HG03097 (cell line): ENCODE data around the gene SCUBE1.

Experiments
- ATAC-seq: cut with Tn5 transposase; IDR thresholded peaks from one replicate; pipeline ENCODE4 v1.9.1; 2021; ENCODE audit not compliant: unreplicated experiment, low FRiP score

SCUBE1 gene

DNA sequence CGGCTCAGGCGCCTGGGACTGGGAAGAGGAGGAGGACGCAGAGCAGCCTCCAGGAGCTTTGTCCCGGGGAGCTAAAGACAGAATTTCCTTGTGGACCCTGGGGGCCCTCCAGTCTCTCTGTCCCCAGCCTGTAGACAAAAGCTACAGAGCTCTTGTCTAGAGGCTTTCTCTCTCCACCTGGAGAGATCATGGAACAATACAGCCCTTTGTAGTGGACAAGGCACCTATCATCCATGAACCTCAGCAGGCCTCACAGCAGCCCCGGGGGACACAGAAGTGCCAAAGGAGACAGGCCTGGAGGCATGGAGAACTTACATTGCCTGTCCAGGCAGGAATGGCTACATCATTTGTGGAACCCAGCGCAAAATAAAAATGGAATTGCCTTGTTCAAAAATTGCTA lies 100.5 kb downstream of the SCUBE1 start:
- no peak for ATAC-seq

DNA sequence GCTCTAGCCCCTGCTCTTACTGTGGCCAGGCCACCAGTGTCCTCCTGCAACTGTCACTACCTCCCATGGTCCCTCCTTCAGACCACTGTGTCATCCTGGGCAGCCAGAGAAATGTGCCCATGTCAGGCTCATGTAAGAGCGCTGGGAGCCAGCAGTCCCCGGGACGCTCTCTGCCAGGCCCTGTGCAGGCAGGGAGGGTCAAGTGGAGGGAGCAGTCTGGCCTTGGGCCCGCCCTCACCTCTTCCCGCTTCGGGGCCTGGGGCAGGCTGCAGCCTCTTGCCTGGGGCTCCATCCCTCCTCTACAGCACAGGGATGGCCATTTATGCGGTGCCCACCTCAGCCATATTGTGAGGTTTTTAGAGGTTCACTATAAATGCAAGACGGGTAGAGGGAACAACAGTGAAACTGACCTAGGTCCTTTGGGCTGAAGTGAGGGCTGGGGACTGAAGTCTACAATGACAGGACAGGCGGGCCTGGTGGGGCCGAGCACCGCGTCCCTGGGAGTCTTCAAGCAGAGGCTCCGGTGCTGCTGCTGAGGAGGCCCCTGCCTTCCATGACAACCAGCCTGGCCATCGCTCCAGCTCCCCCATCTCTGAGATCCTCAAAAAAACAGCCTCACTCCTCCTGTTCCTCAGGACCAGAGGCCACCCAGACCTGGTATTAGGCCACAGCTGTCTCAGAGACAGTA lies 101.3 kb downstream of the SCUBE1 start:
- ATAC-seq = no peak

DNA sequence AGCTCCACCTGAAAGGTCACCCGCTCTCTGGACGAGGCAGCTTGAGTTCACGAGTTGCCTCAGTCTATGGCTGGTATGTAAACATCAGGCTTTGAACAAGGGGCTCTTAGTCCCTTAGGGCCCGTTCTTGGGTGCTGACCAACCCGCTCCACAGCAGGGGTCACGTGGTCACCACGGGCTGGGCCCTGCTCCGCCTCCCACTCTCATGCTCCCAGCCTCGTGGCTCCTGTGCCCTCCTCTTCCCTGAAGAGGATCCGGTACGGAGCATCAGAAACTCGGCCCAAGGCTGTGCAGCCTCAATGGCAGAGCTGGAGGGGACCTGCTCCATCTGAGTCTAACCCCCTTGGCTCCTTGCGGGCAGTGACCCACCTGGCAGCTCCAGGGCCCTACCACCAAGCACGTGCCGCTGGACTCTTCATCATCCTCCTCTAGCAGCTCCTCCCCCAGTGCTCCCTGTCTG lies 102.0 kb downstream of the SCUBE1 start:
- no peak for ATAC-seq

DNA sequence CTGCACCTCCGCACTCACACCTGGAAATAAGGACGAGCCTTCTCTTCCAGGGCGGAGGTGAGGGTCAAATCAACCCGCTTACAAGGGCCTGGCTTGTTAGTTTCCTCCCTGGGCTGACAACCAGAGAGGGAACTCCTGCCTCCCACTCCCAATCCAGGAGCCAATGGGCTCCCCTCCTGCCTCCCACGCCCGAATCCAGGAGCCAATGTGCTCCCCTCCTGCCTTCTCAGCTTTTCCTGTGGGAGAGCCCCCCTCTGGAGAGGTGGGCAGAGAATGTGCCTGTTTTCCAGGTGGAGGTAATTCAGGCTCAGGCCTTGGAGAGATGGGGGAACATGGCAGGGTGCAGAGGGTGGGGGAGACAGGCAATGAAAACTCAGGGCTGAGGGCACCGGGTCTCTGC lies 102.6 kb downstream of the SCUBE1 start:
- ATAC-seq = no peak

DNA sequence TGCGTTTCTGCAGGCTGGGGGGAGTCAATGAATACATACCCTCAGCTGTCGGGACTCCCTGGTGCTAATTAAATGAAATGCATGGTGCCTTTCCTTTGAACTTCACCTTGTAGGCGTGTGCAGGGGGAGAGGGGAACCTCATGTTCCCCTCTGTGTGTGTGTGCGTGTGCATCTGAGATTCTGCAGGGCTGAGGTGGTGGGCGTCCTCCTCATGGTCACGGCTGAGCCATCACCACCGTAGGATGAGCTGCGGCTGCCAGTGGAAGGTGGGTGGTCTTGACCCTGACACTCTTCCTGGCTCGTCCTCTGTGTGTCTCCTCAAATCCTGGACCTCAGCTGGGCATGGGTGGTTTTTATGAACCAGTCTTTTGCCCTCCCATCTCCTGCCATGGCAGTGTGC lies 103.2 kb downstream of the SCUBE1 start:
- no peak for ATAC-seq

DNA sequence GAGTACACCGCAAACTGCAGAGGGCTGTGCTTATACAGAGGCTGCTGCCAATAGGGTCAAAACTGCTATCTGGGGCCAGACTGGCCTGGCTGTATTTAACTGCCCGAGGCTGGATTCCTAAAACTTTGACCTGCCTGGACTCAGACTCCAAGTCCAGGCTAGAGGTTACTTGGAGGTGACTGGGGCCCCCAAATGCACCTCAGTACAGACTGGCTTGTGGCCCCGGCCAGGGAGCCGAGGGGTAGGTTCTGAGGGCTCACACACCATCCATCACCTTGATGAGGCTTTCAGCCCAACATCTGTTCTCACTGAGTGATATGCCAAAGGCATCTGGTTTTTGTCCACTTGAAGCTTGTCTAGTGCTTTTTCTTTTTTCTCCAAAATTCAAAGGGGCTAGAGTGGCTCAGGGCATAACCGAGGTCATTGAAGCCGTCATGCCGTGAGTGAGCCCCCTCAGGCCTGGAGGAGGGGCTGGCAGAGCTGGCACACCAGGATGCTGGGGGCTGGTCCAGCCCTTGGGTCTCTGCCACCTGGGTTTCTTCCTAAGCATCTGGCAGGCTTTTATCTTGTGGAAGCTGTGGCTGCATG lies 103.9 kb downstream of the SCUBE1 start:
- no peak for ATAC-seq

DNA sequence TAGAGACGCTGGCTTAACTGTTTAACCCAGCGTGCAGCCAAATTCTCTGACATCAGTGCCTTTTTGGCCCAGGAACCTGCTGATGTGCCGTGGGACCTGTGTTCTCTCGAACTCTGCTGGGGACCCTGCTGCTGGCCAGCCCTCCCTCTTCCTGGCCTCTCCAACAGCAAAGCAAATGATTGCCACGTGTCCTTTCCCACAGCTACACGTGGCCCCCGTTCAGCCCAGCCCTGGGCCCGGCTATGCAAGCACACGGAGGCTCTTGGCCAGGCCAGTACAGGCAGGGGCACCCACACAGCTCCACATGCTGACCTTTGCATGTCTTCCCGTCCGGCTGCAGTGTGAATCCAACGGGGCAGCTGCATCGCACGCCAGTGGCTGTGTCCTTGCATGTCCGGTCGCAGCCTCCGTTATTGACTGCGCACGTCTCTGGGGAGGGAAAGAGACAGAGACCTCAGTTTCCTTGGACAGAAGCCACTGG lies 104.6 kb downstream of the SCUBE1 start:
- no peak for ATAC-seq

DNA sequence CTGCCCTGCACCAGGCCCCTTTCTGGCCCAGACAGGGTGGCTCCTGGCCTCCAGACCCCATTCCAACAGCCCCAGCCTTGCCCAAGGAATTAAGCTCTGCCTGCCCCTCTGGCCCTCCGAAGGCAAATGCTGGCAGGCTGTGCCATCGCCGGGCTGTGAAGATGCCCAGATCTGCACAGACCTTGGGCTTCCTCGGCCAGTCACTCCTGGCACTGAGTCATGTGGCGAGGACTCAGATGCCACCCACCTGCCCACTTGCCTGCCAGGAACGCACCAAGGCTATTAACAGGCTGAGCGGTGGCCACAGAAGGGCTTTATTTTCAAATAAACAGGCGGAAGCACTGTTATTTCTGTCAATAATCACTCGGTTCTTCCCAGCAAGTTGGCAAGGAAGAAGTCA lies 105.9 kb downstream of the SCUBE1 start:
- no peak for ATAC-seq

DNA sequence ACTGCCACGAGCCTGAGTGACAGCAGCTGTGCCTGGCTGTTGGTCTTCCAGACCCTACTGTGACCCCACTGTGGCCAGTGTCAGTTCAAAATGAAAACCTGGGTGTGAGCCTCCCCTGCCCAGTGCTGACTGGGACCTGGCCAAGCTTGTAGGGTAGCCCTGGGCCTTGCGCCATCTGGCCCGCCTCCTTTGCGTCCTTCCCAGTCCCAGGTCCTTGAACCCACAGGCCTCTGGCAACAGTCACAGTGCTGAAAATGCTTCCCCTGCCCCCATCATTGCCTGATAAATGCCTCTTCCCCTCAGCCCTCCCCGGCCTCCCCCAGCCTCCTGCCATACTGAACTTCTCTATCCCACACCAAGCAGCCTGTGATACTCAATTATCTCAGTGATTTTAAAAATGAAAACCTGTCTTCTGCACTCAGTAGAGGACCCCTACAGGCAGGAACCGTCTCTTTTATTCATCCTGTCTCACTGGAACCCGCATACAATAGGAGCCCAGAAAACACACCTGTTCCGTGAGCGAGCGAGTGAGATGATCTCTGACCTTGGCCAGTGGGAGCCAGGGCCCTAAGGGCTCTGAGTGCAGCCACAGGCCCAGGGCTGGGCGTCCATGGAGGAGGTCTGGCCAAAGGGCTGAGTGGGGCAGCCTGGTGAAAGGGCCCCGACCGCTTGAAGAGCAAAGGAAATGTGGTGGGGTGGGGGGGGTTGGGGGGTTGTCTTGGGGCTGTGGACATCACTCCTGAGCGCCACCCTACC lies 106.6 kb downstream of the SCUBE1 start:
- ATAC-seq = no peak

DNA sequence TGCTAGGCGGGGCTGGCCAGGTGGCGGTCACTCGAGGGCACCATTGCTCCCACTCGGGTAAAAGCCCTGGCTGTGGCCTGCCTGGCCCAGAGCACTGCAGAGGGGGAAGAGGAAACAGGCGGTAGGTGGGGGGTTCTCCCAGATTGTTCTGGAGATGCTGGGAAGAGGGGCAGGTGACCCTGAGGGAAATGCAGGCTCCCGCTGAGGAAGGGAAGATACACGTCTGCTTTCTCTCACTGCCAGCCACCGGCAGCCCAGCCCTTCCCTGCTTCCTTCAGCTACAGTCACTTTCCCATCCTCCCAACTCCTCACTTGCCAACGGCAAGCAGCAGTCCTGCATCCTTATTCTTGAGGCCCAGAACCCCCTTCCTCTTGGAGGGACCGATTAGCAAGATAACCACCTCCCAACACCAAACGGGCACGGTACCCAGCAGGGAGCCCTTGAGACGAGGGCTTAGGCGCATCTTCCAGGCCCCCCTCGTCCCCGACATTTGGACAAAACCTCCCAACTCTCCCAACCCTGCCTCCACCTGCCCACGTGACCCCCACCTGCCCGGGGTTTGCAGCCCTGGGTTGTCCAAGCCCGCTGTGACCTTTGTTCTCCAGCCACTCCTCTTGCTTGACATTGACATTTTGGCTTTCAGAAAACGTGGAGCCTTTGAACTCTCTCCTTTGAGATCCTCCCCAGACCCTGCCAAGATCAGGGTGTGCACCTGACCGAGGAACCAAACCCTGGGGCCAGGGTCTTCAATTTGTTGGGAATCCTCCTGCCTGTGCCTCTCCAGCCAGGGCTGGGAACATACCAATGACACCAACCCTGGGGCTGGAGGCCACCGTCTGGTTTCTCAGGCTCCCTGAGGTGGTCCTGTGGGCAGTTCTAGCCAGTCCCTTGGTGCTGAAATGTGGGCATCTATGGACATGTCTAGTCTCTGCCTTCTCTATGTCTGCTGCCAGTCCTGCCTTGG lies 107.4 kb downstream of the SCUBE1 start:
- no peak for ATAC-seq

DNA sequence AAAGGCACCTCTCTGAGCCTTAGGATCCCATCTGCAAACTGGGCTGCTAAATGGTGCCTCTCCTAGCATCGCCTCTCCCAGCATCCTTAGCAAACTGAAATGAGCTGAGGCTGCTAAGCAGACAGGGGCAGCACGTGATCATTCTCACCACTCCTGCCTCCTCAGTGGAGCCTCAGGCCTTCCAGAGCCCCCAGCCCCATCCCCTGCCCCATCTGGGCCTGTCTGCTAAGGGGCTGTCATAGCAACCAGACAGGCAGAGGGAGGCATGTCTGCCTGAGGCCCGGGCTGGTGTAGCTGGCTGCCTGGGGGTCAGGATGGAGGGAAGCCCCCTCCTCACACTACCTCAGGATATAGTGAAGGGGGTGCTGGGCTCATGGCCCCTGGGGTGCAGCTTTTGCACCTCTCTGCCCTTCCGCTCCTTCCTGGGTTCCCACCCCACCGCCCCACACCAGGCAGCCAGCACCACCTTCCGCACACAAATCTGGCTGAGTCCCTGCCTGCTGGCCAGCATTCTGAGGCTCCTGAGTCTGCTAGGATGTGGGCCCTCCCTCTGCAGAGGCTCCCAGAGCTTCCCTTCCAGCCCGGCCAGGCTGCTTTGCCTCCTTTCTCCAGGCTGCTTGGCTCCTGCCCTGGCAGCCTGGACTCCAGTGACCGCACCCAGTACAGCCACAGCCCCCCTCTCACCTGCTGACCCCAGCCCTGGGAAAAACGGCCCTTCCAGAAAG lies 108.7 kb downstream of the SCUBE1 start:
- no peak for ATAC-seq

DNA sequence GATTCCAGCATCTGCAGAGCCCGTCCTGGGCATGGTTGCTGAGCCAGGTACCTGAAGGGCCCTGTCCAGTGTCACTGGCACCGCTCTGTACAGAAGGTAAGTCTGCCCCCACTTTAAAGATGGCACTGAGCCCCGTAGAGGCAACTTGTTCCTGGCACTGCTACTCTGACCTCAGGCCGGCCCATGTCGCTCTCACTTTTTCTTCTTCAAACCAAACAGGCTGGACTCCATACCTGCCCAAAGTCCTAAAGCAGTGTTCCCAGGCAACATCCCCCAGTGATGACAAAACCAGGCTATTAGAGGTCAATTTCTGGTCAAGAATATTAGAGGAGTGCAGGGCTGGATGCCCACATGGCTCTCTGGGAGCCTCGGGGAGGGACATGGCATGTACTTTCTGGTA lies 109.6 kb downstream of the SCUBE1 start:
- no peak for ATAC-seq

DNA sequence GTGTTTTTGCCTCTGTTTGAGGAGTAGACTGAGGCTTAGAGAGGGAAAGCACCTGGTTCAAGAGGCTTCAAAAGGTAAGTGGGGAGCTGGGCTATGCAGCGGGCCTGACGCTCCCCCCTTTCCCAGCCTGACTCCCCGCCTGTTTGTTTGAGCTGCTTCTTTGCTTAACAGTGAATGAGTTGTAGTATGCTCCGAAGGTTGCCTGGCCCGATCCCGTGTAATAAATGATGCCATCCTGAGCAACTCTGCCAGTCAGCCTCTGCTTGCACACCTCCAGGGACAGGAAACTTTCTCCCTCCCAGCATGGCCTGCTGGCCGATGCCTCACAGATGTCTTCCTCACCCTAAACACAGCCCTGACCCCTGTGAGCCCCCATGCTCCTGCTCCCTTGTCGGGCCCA lies 110.7 kb downstream of the SCUBE1 start:
- no peak for ATAC-seq

DNA sequence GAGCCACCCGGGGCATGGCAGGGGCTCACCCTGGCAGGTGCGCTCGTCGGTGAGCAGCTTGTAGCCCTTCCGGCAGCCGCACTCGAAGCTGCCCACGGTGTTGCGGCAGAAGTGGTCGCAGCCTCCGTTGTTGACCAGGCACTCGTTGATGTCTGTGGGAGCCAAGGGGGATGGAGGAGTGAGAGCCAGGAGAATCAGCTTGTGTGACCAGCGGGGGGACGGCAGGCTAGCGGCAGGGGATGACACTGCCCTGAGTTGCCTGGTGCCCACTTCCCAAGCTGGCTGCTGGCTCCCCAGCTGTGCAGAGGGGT lies 111.5 kb downstream of the SCUBE1 start:
- no peak for ATAC-seq

DNA sequence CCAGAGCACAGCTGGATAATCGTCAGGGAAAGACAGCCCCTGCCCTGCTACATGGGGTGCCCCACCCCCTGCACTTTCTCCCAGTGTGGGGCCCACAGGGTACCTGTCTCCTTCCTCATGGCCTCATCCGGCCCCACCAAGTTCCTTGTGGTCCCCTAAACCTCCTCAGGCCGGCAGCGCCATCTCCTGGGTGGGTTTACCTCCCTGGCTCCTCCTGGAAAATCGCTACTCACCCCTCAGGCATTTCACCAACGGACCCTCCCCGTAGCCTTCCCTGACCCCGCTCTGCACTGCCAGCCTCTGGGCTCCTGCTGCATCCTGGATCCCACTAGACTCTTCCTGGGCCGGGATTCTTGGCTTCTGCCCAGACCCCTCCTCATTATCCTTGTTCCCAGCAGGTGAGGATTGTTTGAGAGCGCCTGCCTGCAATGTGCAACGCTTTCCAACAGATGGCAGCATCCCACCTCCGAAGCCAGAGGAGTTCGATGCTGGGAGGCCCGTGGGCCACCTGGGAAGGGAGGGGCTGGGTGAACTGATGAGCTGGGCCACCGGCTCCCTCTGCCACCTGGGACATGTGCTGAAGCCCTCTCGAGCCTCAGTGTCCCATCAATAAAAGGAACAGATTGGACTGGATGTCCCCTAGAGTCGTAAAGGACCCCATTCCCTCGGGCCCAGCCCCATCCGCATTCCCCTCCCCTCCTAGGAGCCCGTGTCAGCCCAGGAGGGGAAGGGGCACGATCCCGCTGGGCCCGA lies 112.0 kb downstream of the SCUBE1 start:
- no peak for ATAC-seq

DNA sequence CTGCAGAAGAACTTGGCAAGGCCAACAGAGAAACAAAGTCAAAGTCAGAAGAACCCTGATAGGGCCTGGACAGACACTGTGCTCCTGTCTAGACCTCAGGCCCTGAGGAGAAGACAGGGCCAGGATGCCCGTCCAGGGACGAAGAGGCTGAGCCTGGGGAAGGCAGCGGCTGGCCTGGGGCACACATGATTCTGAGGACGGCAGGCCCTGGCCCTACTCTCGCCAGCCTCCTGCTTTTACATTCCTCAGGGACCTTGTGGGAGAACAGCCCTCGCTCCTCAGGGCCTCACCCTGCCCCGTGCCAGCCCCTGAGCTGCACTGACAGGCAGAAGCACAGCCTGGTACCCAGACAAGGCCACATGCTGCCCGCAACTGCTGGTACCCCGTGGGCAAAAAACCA lies 112.6 kb downstream of the SCUBE1 start:
- no peak for ATAC-seq

DNA sequence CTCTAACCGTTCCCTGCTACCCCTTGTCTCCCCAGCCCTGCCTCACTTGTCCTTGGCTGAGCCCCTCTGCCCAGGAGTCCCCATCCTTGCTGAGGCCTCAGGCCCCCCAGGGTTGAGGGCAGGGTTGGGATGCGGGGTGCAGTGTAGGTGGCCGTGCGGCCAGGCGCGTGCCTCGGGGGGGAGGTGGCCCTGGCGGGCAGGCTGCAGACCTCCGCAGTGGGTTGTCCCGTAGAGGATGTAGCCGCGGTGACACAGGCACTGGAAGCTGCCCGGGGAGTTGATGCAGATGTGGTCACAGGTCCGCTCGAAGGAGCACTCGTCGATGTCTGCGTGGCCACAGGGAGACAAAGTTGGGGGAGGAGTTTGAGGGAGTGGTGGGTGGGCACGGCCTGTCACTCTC lies 114.3 kb downstream of the SCUBE1 start:
- no peak for ATAC-seq

DNA sequence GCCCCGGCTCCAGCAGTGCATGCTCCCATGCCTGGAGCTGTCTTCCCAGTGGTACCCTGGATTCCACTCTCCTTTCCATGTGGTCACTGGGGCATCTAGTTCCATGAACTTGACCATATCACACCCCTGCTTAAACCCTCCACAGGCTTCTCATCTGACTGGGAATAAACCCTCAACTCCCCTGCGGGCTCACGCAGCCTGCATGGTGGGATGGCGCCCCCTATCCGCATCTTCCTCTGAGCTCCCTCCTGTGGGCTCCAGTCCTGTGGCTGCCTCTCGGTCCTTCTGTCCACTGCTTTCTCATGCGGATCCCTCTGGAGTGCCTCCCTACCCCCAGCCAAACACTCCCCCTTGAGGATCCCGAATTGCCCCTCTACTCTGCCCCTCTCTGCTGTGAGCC lies 114.8 kb downstream of the SCUBE1 start:
- no peak for ATAC-seq

DNA sequence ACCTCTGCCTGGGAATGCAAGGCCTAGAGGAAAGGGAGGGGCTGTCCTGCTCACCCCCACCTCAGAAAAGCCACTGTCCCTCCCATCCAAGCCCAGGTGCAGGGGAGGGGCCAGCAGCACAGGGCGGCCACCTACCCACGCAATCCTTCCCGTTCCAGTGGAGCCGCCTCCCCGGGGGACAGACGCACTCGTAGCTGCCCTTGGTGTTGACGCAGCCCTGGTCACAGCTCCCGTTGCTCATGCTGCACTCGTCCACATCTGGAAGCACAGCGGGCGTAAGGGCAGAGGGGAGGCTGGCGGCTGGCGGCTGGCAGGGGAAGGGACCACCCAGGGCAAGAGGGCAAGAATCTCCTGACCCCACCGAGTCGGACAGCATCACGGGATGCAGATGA lies 115.9 kb downstream of the SCUBE1 start:
- ATAC-seq = no peak
